WTC11 (cell line): ENCODE results near the gene CC2D1A. TPM values are rescaled to one million over a fixed set of nuclear protein-coding genes. Genes with fewer than 3 reads are reported as not detected.

Source experiments
- ATAC-seq: fragments of 200-7000 bp; cut with Tn5 transposase; 2 replicates; pipeline ENCODE4 v1.10.0; 2021; ENCODE audit warnings: mild to moderate bottlenecking, moderate library complexity
- CTCF ChIA-PET: fragments of 300-600 bp; sonication (Branson Sonifier 250); formaldehyde crosslinking; loops from one replicate; lab custom pipeline; 2021; ENCODE audit warnings: antibody characterized with exemption; lab: Charles Lee
- POLR2A ChIA-PET: fragments of 350-600 bp; sonication (Branson Sonifier 250); formaldehyde crosslinking; loops from one replicate; lab custom pipeline; 2021; ENCODE audit warnings: antibody characterized with exemption; lab: Charles Lee
- DNase-seq: peaks from one replicate; pipeline ENCODE4 v3.0.0; 2021; ENCODE audit warnings: low spot score
- H3K27ac Mint-ChIP-seq: 2 replicates; pipeline ENCODE4 v1.8.0; 2021; ENCODE audit warnings: mixed read lengths
- H3K27me3 Mint-ChIP-seq: 2 replicates; pipeline ENCODE4 v1.8.0; 2021; ENCODE audit warnings: low read depth, mild to moderate bottlenecking, moderate library complexity, mixed read lengths
- H3K36me3 Mint-ChIP-seq: 2 replicates; pipeline ENCODE4 v1.8.0; 2021; ENCODE audit warnings: mixed read lengths
- H3K4me1 Mint-ChIP-seq: 2 replicates; pipeline ENCODE4 v1.8.0; 2022; ENCODE audit warnings: mixed read lengths
- H3K4me3 Mint-ChIP-seq: 2 replicates; pipeline ENCODE4 v1.8.0; 2021; ENCODE audit warnings: mild to moderate bottlenecking, moderate library complexity, mixed read lengths
- H3K9me3 Mint-ChIP-seq: 2 replicates; pipeline ENCODE4 v1.8.0; 2021; ENCODE audit warnings: mixed read lengths
- CBFB ChIP-seq: sonication (generic); formaldehyde crosslinking; IDR thresholded peaks from 2 replicates; pipeline ENCODE4 v1.8.1; 2022; ENCODE audit warnings: mild to moderate bottlenecking, low read depth, missing genetic modification reagents
- ELF4 ChIP-seq: sonication (generic); formaldehyde crosslinking; IDR thresholded peaks from 2 replicates; pipeline ENCODE4 v1.8.1; 2022; ENCODE audit warnings: low read depth, mild to moderate bottlenecking, moderate library complexity, missing genetic modification reagents
- FOXK1 ChIP-seq: sonication (generic); formaldehyde crosslinking; IDR thresholded peaks from 2 replicates; pipeline ENCODE4 v1.8.0; 2022; ENCODE audit warnings: mild to moderate bottlenecking, moderate library complexity, missing genetic modification reagents
- GRHL2 ChIP-seq: fragments of 250-450 bp; sonication (Bioruptor Pico); IDR thresholded peaks from 2 replicates; pipeline ENCODE4 v1.8.0; 2022; ENCODE audit warnings: mild to moderate bottlenecking, moderate library complexity; ENCODE audit not compliant: insufficient replicate concordance, severe bottlenecking
- KAT7 ChIP-seq: sonication (generic); formaldehyde crosslinking; IDR thresholded peaks from 2 replicates; pipeline ENCODE4 v1.8.1; 2023; ENCODE audit warnings: missing genetic modification reagents, mild to moderate bottlenecking, borderline replicate concordance
- NFATC4 ChIP-seq: fragments of 250-450 bp; sonication (Bioruptor Pico); IDR thresholded peaks from 2 replicates; pipeline ENCODE4 v1.9.0; 2021; ENCODE audit warnings: mild to moderate bottlenecking
- NR2C2 ChIP-seq: sonication (generic); formaldehyde crosslinking; IDR thresholded peaks from 2 replicates; pipeline ENCODE4 v1.8.0; 2022; ENCODE audit warnings: mild to moderate bottlenecking, missing genetic modification reagents
- PRRX2 ChIP-seq: fragments of 250-450 bp; sonication (Bioruptor Pico); IDR thresholded peaks from 2 replicates; pipeline ENCODE4 v1.8.0; 2021; ENCODE audit warnings: mild to moderate bottlenecking
- ZBTB21 ChIP-seq: sonication (generic); formaldehyde crosslinking; IDR thresholded peaks from 2 replicates; pipeline ENCODE4 v1.8.1; 2023; ENCODE audit warnings: mild to moderate bottlenecking, missing genetic modification reagents, borderline replicate concordance
- ZNF138 ChIP-seq: sonication (generic); formaldehyde crosslinking; conservative IDR thresholded peaks from 2 replicates; pipeline ENCODE4 v1.8.1; 2022; ENCODE audit warnings: mild to moderate bottlenecking, moderate library complexity, missing genetic modification reagents
- ZNF232 ChIP-seq: sonication (generic); formaldehyde crosslinking; IDR thresholded peaks from 2 replicates; pipeline ENCODE4 v1.8.0; 2022; ENCODE audit warnings: mild to moderate bottlenecking, missing genetic modification reagents
- ZNF416 ChIP-seq: fragments of 250-450 bp; sonication (Bioruptor Pico); IDR thresholded peaks from 2 replicates; pipeline ENCODE4 v1.9.0; 2021; ENCODE audit warnings: mild to moderate bottlenecking, inconsistent platforms
- total RNA-seq: library from RNA; stranded (reverse); gene quantifications from 3 replicates; pipeline ENCODE4 v1.2.3, GENCODE V29; 2021
- TF ChIP-seq, protein P1 (sequence below): sonication (generic); formaldehyde crosslinking; IDR thresholded peaks from 2 replicates; pipeline ENCODE4 v1.8.1; 2022; ENCODE audit warnings: low read depth, mild to moderate bottlenecking, moderate library complexity, missing genetic modification reagents, borderline replicate concordance
- TF ChIP-seq, protein P2 (sequence below): fragments of 250-450 bp; sonication (Bioruptor Pico); IDR thresholded peaks from 2 replicates; pipeline ENCODE4 v1.9.0; 2021; ENCODE audit warnings: mild to moderate bottlenecking
- TF ChIP-seq, protein P3 (sequence below): sonication (generic); formaldehyde crosslinking; IDR thresholded peaks from 2 replicates; pipeline ENCODE4 v1.8.1; 2023; ENCODE audit warnings: mild to moderate bottlenecking, missing genetic modification reagents
- TF ChIP-seq, protein P4 (sequence below): sonication (generic); formaldehyde crosslinking; IDR thresholded peaks from 2 replicates; pipeline ENCODE4 v1.8.1; 2023; ENCODE audit warnings: mild to moderate bottlenecking, missing genetic modification reagents
- TF ChIP-seq, protein P5 (sequence below): sonication (generic); formaldehyde crosslinking; IDR thresholded peaks from 2 replicates; pipeline ENCODE4 v1.8.1; 2023; ENCODE audit warnings: mild to moderate bottlenecking, missing genetic modification reagents, moderate library complexity
- TF ChIP-seq, protein P6 (sequence below): fragments of 200-600 bp; IDR thresholded peaks from 2 replicates; pipeline ENCODE4 v1.8.0; 2022; ENCODE audit warnings: antibody characterized with exemption
- TF ChIP-seq, protein P7 (sequence below): fragments of 250-450 bp; sonication (Bioruptor Pico); IDR thresholded peaks from 2 replicates; pipeline ENCODE4 v1.9.0; 2021; ENCODE audit warnings: mild to moderate bottlenecking, borderline replicate concordance

Gene CC2D1A
- total RNA-seq, 1 experiment from 2014 or later, result 44.2 TPM

DNA sequence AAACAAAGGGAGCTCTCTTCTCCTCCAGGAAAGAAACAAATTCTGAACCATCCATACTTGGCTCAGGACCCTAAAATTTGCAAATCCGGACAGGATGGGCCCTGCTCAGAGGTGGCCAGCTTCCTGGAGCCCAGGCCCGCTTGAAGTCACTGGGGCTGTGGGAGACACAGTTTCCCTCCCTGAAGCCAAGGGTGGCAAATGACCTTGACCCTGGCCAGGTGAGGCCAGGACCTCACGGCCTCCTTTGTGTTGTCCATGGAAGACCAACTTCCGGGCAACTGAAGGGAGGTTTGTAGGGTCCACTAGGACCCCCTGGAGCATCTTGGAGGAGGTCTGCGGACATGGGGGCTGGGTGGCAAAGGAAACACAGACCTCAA is 23.6 kb upstream of the CC2D1A start:
- DNase-seq (no peak), ATAC-seq (no peak)
- no peaks in the 10 kb centered on the region for H3K9me3 Mint-ChIP-seq
- H3K36me3 Mint-ChIP-seq, result no peaks in the 10 kb centered on the region
- H3K27me3 Mint-ChIP-seq, result peaks cover 15% of the 10 kb centered on the region
- TF ChIP-seq FOXK1, result no peak
- TF ChIP-seq, protein P1, sequence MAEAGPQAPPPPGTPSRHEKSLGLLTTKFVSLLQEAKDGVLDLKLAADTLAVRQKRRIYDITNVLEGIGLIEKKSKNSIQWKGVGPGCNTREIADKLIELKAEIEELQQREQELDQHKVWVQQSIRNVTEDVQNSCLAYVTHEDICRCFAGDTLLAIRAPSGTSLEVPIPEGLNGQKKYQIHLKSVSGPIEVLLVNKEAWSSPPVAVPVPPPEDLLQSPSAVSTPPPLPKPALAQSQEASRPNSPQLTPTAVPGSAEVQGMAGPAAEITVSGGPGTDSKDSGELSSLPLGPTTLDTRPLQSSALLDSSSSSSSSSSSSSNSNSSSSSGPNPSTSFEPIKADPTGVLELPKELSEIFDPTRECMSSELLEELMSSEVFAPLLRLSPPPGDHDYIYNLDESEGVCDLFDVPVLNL (CRISPR knock-in tag), result no peak
- TF ChIP-seq, protein P2, sequence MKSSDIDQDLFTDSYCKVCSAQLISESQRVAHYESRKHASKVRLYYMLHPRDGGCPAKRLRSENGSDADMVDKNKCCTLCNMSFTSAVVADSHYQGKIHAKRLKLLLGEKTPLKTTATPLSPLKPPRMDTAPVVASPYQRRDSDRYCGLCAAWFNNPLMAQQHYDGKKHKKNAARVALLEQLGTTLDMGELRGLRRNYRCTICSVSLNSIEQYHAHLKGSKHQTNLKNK (CRISPR knock-in tag), result no peak
- H3K4me3 Mint-ChIP-seq, result no peak overlapping the region
- peak overlapping the region; percentile 82; the same call in 1 of the 2 replicates for H3K27ac Mint-ChIP-seq
- ChIA-PET POLR2A (interaction anchor here (0.6 to 1.0 kb wide), 2 partner anchors 53 to 80 kb away, joined by 3 to 4 read pairs; no protein-coding TSS in a partner anchor), CTCF (interaction anchor here (0.5 to 4.0 kb wide), 14 partner anchors 10 to 623 kb away, joined by 3 to 41 read pairs (median 12); partner anchors contain the start of genes ASF1B, DCAF15, IL27RA and MISP3)
- peaks cover 26% of the 10 kb centered on the region for H3K4me1 Mint-ChIP-seq

DNA sequence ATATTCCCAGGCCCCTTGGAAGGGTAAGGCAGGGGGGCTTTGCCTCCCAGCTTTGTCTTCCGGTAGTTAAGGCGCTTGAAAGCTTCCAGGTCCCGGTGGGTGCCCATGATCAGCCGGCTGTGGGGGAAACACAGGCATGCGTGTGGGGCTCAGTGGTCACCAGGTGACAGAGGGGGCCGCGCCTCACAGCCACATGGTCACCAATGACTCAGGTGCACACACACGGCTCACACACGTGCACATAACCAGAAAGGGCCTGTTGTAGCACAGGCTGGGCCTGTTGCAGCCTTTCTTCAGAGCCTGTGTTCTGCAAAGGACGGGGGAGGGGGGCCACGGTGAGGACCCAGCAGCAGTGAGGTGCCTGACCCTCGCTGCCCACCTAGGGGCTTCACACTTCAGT is 23.2 kb upstream of the CC2D1A start:
- ATAC-seq, result no peak
- H3K27me3 Mint-ChIP-seq, result peaks cover 13% of the 10 kb centered on the region
- H3K36me3 Mint-ChIP-seq, result no peaks in the 10 kb centered on the region
- TF ChIP-seq, protein P3, sequence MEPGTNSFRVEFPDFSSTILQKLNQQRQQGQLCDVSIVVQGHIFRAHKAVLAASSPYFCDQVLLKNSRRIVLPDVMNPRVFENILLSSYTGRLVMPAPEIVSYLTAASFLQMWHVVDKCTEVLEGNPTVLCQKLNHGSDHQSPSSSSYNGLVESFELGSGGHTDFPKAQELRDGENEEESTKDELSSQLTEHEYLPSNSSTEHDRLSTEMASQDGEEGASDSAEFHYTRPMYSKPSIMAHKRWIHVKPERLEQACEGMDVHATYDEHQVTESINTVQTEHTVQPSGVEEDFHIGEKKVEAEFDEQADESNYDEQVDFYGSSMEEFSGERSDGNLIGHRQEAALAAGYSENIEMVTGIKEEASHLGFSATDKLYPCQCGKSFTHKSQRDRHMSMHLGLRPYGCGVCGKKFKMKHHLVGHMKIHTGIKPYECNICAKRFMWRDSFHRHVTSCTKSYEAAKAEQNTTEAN (CRISPR knock-in tag), result no peak
- no peak for TF ChIP-seq CBFB
- TF ChIP-seq NR2C2 (CRISPR knock-in tag), result no peak
- TF ChIP-seq, protein P4, sequence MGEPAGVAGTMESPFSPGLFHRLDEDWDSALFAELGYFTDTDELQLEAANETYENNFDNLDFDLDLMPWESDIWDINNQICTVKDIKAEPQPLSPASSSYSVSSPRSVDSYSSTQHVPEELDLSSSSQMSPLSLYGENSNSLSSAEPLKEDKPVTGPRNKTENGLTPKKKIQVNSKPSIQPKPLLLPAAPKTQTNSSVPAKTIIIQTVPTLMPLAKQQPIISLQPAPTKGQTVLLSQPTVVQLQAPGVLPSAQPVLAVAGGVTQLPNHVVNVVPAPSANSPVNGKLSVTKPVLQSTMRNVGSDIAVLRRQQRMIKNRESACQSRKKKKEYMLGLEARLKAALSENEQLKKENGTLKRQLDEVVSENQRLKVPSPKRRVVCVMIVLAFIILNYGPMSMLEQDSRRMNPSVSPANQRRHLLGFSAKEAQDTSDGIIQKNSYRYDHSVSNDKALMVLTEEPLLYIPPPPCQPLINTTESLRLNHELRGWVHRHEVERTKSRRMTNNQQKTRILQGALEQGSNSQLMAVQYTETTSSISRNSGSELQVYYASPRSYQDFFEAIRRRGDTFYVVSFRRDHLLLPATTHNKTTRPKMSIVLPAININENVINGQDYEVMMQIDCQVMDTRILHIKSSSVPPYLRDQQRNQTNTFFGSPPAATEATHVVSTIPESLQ (CRISPR knock-in tag), result no peak
- TF ChIP-seq, protein P5, sequence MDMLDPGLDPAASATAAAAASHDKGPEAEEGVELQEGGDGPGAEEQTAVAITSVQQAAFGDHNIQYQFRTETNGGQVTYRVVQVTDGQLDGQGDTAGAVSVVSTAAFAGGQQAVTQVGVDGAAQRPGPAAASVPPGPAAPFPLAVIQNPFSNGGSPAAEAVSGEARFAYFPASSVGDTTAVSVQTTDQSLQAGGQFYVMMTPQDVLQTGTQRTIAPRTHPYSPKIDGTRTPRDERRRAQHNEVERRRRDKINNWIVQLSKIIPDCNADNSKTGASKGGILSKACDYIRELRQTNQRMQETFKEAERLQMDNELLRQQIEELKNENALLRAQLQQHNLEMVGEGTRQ, result no peak
- no peak for TF ChIP-seq PRRX2
- no peak for TF ChIP-seq GRHL2
- no peak for TF ChIP-seq ZBTB21
- TF ChIP-seq, protein P6, sequence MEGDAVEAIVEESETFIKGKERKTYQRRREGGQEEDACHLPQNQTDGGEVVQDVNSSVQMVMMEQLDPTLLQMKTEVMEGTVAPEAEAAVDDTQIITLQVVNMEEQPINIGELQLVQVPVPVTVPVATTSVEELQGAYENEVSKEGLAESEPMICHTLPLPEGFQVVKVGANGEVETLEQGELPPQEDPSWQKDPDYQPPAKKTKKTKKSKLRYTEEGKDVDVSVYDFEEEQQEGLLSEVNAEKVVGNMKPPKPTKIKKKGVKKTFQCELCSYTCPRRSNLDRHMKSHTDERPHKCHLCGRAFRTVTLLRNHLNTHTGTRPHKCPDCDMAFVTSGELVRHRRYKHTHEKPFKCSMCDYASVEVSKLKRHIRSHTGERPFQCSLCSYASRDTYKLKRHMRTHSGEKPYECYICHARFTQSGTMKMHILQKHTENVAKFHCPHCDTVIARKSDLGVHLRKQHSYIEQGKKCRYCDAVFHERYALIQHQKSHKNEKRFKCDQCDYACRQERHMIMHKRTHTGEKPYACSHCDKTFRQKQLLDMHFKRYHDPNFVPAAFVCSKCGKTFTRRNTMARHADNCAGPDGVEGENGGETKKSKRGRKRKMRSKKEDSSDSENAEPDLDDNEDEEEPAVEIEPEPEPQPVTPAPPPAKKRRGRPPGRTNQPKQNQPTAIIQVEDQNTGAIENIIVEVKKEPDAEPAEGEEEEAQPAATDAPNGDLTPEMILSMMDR, result no peak
- TF ChIP-seq ZNF416, result no peak
- no peak for TF ChIP-seq ELF4 (CRISPR knock-in tag)
- no peak for TF ChIP-seq KAT7 (CRISPR knock-in tag)
- TF ChIP-seq ZNF138 (CRISPR knock-in tag), result no peak
- TF ChIP-seq, protein P1 (CRISPR knock-in tag), result no peak
- TF ChIP-seq, protein P7, sequence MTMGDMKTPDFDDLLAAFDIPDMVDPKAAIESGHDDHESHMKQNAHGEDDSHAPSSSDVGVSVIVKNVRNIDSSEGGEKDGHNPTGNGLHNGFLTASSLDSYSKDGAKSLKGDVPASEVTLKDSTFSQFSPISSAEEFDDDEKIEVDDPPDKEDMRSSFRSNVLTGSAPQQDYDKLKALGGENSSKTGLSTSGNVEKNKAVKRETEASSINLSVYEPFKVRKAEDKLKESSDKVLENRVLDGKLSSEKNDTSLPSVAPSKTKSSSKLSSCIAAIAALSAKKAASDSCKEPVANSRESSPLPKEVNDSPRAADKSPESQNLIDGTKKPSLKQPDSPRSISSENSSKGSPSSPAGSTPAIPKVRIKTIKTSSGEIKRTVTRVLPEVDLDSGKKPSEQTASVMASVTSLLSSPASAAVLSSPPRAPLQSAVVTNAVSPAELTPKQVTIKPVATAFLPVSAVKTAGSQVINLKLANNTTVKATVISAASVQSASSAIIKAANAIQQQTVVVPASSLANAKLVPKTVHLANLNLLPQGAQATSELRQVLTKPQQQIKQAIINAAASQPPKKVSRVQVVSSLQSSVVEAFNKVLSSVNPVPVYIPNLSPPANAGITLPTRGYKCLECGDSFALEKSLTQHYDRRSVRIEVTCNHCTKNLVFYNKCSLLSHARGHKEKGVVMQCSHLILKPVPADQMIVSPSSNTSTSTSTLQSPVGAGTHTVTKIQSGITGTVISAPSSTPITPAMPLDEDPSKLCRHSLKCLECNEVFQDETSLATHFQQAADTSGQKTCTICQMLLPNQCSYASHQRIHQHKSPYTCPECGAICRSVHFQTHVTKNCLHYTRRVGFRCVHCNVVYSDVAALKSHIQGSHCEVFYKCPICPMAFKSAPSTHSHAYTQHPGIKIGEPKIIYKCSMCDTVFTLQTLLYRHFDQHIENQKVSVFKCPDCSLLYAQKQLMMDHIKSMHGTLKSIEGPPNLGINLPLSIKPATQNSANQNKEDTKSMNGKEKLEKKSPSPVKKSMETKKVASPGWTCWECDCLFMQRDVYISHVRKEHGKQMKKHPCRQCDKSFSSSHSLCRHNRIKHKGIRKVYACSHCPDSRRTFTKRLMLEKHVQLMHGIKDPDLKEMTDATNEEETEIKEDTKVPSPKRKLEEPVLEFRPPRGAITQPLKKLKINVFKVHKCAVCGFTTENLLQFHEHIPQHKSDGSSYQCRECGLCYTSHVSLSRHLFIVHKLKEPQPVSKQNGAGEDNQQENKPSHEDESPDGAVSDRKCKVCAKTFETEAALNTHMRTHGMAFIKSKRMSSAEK (CRISPR knock-in tag), result no peak
- TF ChIP-seq ZNF232, result no peak
- no peak for TF ChIP-seq NFATC4 (CRISPR knock-in tag)
- no peaks in the 10 kb centered on the region for H3K9me3 Mint-ChIP-seq
- no peak overlapping the region for H3K27ac Mint-ChIP-seq
- CTCF ChIA-PET, result interaction anchor here (0.5 to 4.0 kb wide), 12 partner anchors 10 to 622 kb away, joined by 3 to 28 read pairs (median 6); partner anchors contain the start of genes ASF1B, IL27RA and MISP3
- H3K4me1 Mint-ChIP-seq, result peaks cover 26% of the 10 kb centered on the region
- no peak overlapping the region for H3K4me3 Mint-ChIP-seq
- POLR2A ChIA-PET, result no interaction called here
- no peak for DNase-seq
